HG03159 (cell line): ENCODE results near the gene RPL23.

Experiments used
- ATAC-seq: cut with Tn5 transposase; IDR thresholded peaks from one replicate; pipeline ENCODE4 v1.9.1; 2021; ENCODE audit warnings: mild to moderate bottlenecking, moderate library complexity; ENCODE audit not compliant: unreplicated experiment

The RPL23 gene

DNA sequence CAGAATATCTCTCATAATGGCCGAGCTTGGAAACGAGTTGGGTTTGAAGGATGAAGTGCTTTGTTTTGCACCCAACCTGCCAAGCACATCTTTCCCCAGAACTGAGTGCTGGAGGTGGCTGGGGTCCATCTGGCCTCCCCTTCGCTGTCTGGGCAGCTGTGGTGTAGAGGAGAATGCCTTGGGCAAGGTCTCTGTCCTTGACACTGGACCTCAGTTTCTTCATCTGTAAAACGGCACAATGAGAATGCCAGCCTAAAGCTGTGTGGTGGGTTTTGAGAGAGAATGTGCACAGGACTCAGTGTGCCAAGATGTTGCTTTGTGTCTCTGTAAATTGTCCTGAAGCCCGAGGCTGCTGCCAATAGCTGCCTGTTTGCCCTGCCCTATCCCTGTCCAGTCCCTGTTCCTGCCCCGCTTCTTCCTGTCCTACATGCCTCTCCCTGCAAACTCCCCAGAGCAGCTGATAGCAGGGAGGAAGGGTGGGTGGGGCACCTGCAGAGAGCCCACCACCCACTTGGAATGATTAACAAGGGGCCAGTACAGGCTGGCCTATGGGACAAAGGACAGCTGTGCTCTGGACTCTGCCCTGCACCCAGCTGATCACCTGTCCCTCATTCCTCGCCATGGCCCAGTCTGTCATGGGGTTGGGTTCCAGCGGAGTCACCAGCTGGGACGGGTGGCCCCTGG, 31.7 kb upstream of the RPL23 start:
- ATAC-seq: no peak

DNA sequence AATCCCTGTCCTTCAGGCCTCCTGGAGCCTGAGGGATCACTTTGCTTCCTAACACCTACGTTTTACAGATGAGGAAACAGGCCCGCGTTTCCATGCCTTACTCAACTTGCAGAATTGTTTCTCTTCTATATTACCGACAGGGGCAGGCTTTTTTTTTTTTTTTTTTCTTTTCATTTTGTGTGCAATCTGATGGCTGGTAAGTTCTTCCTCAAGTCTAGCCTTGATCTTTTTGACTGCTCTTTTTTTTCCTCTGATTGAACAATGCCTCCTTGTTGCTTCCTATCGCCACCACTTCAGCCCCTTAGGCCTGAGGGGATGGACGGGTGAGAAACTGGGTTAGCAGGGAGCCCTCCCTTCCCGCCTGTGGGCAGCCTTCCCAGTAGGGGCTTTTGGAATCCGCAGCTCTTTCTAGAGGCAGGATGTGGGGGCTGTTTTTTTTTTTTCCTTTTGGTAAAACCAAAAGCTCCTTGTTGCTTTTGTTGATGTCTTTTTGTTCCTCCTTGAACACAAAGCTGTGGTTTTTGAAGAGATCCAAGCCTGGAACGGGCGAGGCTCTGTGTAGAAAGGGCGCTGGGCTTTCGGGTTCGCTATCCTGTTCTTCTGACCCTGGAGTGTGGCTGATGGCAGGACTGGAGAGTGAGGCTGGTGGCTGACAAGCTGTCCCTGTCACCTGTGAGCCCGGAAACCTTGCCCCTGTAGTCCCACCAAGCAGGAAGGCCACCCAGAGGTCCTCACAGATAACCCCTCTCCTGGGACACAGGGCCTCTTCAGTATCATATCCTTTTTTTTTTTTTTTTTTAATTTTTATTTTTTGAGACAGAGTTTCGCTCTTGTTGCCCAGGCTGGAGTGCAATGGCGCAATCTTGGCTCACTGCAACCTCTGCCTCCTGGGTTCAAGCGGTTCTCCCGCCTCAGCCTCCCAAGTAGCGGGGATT, 30.3 kb upstream of the RPL23 start:
- no peak for ATAC-seq

- ATAC-seq: no peak
Measured at GRCh38 chr17:38882870-38883269, 29.3 kb upstream of the RPL23 start.

DNA sequence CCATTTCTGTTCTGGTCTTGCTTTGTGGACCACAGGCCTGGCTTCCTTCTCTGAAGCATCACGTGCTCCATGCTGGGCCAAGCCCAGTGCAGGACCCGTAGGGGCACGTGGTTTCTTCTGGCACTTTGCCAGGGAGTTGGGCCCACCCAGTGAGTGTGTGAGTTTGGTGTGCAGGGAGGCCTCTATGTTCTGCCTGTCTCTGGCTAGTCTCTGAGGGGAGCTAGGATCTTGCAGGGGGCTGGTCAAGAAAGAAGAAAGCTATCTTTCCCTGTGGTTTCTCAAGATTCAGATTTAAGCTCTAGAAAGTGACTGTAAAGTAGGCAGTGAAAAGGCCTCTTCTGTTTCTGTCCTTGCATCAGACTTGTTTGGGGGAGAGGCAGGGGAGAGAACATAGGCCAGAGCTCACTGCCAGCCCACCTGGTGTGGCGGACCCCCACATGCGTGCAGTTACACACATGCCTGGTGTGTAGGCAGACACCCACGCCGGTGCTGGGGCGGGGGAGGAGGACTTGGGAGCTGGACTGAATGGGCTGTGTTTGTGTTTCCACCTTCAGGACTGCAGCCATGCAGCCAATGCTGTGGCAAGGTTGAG, 28.2 kb upstream of the RPL23 start:
- no peak for ATAC-seq

GRCh38 chr17:38879878-38880665, 26.6 kb upstream of the RPL23 start:
- no peak for ATAC-seq

GRCh38 chr17:38877130-38877851, 23.8 kb upstream of the RPL23 start:
- no peak for ATAC-seq

- ATAC-seq: no peak
Measured at GRCh38 chr17:38875477-38876075, 22.1 kb upstream of the RPL23 start.

- no peak for ATAC-seq
Measured at GRCh38 chr17:38874505-38875400, 21.2 kb upstream of the RPL23 start.

- no peak for ATAC-seq
Measured at GRCh38 chr17:38873640-38874380, 20.3 kb upstream of the RPL23 start.

- ATAC-seq: no peak
Measured at GRCh38 chr17:38872671-38873385, 19.3 kb upstream of the RPL23 start.

DNA sequence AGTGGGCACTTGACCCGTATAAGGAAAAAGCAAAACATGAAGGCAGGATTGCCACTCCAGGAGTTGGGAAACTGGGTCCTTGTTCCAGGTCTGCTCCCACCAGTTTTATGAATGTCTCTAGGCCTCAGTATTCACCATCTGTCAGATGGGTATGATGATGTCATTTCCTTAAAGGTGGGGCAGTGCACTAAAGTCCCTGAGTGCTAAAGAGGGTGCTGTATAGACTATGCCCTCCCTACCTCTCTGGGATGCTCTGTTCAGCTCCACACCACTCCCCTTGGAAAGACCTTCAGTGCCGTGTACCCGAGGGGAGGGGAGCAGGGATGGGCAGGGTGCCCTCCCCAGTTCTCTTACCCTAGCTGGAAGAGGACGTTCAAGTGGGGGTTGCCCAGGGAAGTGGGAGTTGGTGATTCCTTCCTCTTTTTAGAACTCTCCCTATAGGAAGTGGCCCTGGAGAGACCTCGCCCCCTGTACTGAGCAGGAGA, 18.5 kb upstream of the RPL23 start:
- ATAC-seq: no peak

- ATAC-seq: no peak
Measured at GRCh38 chr17:38871247-38872015, 17.9 kb upstream of the RPL23 start.

DNA sequence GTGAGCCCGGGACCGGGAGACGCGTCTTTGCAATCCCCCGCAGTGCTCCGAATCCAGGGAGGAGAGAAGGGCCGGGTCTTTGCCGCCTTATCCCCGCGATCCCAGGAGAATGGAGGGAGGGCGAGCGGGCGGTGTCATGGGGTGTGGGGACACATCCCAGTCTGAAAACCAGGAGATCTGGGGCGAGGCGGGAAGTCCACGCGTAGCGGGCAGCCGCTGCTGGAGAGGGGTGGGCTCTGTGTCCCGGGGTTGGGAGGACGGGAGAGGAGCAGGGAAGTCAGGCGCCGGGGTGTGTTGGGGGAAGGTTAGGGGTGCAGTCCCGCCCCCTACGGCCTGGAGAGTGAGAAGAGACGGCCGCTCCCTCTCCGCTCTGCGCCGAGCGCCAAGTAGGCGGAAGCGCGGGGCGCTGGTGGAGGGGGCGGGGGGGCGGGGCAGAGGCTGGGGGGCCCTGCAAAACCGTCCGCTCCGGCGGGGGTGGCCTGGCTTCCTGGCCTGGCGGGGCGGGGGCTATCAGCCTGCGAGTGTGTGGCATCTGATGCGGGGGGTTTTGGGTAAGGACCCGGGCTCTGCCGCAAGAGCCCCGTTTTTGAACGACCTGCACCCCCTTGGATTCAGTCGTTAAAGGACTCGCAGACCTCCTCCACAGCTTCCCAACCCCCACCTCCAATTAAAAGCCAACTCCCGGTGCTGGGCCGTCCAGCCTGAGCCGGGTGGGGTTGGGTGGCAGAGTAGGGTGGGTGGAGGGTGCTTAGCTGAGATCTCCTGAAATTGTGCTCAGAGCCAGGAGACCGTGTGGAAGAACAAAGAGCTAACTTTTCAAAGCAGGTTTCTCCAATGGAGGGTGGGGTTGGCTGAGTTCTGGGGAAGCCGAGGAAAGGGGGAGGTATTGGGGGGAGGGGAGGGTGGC, 17.0 kb upstream of the RPL23 start:
- ATAC-seq: peak; percentile 28

DNA sequence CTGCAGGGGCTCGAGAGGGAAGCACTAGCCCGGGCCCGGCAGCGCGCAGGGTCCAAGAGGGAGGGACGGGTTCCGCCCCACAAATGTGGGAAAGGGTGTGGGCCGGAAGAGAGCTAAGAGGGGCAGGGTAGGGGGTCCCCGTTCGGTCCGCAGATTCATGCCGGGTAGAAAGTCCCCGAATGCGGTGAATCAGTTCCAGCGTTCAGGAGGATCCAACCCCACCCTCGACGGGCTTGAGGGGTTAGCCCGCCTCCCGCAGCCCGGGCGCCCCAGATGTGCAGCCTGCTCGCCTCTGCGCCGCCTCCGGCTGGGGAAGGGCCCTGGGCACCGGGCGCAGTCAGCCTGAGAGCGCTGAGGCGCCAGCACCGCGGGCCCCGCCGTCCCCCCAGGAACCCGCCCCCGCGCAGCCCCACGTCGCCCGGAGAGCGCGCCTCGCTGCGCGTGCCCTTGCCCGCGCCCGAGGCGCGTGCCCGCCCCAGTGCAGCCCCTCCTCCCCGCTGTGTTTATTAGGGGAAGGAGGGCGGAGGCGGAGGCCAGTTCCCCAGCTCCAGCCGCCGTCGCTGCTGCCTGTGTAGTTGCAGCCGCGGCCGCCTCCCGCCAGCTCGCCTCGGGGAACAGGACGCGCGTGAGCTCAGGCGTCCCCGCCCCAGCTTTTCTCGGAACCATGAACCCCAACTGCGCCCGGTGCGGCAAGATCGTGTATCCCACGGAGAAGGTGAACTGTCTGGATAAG, 16.2 kb upstream of the RPL23 start, which contains the start of gene LASP1:
LASP1 (plus strand) TSS at position 533 of the 733 bp plus-strand sequence; CDS start at position 665, 132 bp downstream.
- ATAC-seq: peak; percentile 39
